ENCODE results near the gene RAB6C. TPM values are rescaled to one million over a fixed set of nuclear protein-coding genes. Genes with fewer than 3 reads are reported as not detected.
"Not testable (repeated sequence)": the region's sequence is repeated elsewhere in the genome, so short reads cannot be mapped to it uniquely, and the experiment has no call there.

The RAB6C gene
- total RNA-seq, 1 donor from 2014 or later = 0.37 TPM

DNA sequence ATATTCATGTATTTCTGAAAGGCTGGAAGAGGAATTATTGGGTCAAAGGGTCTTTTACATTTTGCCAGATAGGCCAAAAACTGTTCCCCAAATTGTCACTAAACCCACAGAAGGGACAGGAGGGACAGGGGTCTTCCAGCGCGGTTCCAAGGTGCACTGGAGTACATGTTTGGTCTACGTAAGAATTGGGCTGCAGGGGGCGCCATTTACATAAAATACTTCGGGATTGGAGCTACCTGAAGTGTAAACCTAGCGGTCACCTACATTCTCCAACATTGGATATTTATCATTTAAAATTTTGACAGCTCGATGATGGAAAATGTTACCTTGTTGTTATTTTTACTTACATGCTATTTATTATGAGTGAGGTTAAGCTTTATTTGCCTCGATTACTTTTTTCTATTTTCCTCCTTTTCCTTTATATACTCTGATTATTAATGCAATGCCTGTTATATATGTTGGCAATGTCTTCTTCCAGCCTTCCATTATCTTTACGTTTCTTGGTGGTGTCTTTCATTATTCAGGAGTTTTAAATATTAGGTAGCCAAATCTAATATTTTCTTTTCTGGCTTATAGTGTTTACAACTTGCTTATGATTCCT lies 43.0 kb upstream of the RAB6C start:
- H3K27ac Mint-ChIP-seq (ENCODE audit: unreplicated experiment) = no peak overlapping the region
- TF ChIP-seq, protein P1, sequence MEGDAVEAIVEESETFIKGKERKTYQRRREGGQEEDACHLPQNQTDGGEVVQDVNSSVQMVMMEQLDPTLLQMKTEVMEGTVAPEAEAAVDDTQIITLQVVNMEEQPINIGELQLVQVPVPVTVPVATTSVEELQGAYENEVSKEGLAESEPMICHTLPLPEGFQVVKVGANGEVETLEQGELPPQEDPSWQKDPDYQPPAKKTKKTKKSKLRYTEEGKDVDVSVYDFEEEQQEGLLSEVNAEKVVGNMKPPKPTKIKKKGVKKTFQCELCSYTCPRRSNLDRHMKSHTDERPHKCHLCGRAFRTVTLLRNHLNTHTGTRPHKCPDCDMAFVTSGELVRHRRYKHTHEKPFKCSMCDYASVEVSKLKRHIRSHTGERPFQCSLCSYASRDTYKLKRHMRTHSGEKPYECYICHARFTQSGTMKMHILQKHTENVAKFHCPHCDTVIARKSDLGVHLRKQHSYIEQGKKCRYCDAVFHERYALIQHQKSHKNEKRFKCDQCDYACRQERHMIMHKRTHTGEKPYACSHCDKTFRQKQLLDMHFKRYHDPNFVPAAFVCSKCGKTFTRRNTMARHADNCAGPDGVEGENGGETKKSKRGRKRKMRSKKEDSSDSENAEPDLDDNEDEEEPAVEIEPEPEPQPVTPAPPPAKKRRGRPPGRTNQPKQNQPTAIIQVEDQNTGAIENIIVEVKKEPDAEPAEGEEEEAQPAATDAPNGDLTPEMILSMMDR (IDR thresholded peaks at IDR 0.05) = peak; percentile 83
- H3K9me3 Mint-ChIP-seq (ENCODE audit: low read depth) = no peaks in the 10 kb centered on the region
- peaks cover 25% of the 10 kb centered on the region for H3K4me1 Mint-ChIP-seq (ENCODE audit: low read depth)
- no peak for DNase-seq (ENCODE audit: low spot score)
- no peak overlapping the region for H3K4me3 Mint-ChIP-seq (ENCODE audit: unreplicated experiment)
- H3K36me3 Mint-ChIP-seq (ENCODE audit: low read depth) = no peaks in the 10 kb centered on the region
- H3K27me3 Mint-ChIP-seq (ENCODE audit: low read depth) = peaks cover 10% of the 10 kb centered on the region

DNA sequence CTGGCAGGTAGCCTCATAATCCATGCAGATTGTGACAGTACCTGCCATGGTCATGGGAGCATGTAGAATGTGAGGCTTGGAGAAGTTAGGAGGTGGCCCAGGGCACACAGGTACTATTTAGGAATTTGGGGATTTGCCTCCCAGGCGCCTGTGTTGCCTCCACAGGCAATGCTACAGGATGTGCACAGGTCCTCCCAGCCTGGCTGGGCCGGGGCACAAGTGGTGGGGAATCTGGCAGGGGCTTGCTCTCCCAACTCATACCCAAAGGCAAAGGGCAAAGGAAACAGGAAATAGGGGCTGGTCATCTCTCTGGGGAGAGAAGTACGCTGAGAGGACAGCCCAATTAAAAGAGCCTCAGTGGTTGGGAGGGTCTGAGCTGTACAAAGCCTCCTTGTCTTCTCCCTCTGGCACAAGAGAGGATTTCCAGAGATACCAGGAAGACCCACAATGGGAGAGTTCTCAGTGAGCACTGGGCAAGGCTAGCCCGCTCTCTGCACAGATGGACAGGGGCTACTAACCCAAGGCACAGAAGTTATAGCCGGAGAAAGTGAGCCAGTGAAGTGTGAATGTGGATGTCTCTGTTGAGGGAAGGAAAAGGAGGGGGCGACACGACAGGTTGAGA lies 40.5 kb upstream of the RAB6C start:
- not testable (repeated sequence) for H3K27me3 Mint-ChIP-seq (ENCODE audit: low read depth); DNase-seq (ENCODE audit: low spot score); H3K36me3 Mint-ChIP-seq (ENCODE audit: low read depth); H3K27ac Mint-ChIP-seq (ENCODE audit: unreplicated experiment); H3K4me3 Mint-ChIP-seq (ENCODE audit: unreplicated experiment); H3K9me3 Mint-ChIP-seq (ENCODE audit: low read depth)
- H3K4me1 Mint-ChIP-seq (ENCODE audit: low read depth) = peaks cover 27% of the 10 kb centered on the region

DNA sequence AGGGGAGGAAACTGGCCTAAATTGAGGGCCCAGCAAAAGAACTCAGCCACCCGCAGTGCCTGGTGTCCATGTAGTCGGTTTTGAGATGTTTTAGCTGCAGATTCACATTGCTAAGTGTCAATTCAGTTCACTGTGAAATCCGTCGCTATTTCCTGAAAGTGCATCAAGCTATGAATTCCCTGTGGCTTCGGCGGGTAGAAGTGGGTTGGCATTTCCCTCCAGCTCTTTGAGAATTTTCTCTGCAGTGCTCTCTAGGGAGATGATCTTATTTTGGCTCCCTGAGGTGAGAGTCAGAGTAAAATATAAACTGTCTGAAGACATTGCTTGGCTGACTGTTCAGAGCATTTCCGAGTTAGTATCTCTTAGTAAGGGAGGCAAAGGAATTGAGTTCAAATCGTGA lies 36.0 kb upstream of the RAB6C start:
- not testable (repeated sequence) for H3K36me3 Mint-ChIP-seq (ENCODE audit: low read depth); H3K9me3 Mint-ChIP-seq (ENCODE audit: low read depth); DNase-seq (ENCODE audit: low spot score); H3K27me3 Mint-ChIP-seq (ENCODE audit: low read depth); H3K4me3 Mint-ChIP-seq (ENCODE audit: unreplicated experiment)
- Mint-ChIP-seq H3K27ac (ENCODE audit: unreplicated experiment) (peak overlapping the region; percentile 45), H3K4me1 (ENCODE audit: low read depth) (peaks cover 20% of the 10 kb centered on the region)

DNA sequence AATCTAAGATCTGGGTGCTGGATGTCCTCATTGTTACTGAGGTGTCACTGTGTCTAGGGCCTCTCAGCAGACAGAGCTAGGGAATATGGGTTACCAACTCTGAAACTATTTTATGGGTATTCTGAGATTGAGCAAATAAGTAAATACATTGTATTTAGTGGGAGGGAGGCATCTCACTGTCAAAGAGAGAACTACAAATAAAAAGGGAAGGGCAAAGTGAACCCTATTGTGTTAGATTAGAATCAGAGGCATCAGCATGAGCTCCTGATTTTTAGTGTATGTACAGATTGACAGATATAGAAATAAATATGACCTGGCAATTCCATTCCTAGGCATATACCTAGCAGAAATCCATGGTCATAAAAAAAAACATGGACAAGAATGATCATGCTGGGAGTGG lies 33.9 kb upstream of the RAB6C start:
- TF ChIP-seq, protein P1 (IDR thresholded peaks at IDR 0.05) = no peak
- no peaks in the 10 kb centered on the region for H3K27me3 Mint-ChIP-seq (ENCODE audit: low read depth)
- no peak overlapping the region for H3K27ac Mint-ChIP-seq (ENCODE audit: unreplicated experiment)
- no peak overlapping the region for H3K4me3 Mint-ChIP-seq (ENCODE audit: unreplicated experiment)
- H3K4me1 Mint-ChIP-seq (ENCODE audit: low read depth) = peaks cover 20% of the 10 kb centered on the region
- no peaks in the 10 kb centered on the region for H3K9me3 Mint-ChIP-seq (ENCODE audit: low read depth)
- no peaks in the 10 kb centered on the region for H3K36me3 Mint-ChIP-seq (ENCODE audit: low read depth)
- DNase-seq (ENCODE audit: low spot score) = no peak

DNA sequence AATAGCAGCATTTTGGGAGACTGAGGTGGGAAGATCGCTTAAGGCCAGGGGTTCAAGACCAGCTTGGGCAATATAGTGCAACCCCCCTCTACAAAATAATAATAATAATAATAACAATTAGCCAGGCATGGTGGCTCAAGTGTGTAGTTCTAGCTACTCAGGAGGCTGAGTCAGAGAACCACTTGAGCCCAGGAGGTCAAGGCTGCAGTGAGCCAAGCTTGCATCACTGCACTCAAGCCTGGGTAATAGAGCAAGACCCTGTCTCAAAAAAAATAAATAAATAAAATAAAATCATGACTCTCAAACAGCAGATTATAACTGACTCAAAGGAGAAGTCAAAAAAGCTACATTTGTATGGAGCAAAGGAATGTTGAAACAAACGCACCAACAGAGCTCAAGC lies 31.8 kb upstream of the RAB6C start:
- not testable (repeated sequence) for DNase-seq (ENCODE audit: low spot score); H3K36me3 Mint-ChIP-seq (ENCODE audit: low read depth); H3K27me3 Mint-ChIP-seq (ENCODE audit: low read depth); H3K9me3 Mint-ChIP-seq (ENCODE audit: low read depth); H3K4me3 Mint-ChIP-seq (ENCODE audit: unreplicated experiment); H3K27ac Mint-ChIP-seq (ENCODE audit: unreplicated experiment)
- peaks cover 20% of the 10 kb centered on the region for H3K4me1 Mint-ChIP-seq (ENCODE audit: low read depth)

DNA sequence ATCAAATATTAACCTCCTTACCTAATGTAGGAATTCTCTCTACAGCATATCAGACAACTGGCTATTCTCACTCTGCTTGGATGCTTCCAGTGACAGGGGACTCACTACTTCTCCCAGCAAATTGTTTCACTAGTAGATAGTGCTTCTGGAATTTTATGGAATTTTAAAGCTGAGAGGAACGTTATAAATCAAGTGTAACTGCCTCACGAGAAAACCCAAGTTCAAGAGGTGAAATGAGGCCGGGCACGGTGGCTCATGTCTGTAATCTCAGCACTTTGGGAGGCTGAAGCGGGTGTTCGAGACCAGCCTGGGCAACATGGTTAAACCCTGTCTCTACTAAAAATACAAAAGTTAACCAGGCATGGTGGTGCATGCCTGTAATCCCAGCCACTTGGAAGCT lies 23.3 kb upstream of the RAB6C start:
- H3K4me3 Mint-ChIP-seq (ENCODE audit: unreplicated experiment); DNase-seq (ENCODE audit: low spot score); H3K36me3 Mint-ChIP-seq (ENCODE audit: low read depth); H3K27me3 Mint-ChIP-seq (ENCODE audit: low read depth); H3K9me3 Mint-ChIP-seq (ENCODE audit: low read depth); H3K27ac Mint-ChIP-seq (ENCODE audit: unreplicated experiment): not testable (repeated sequence)
- peaks cover 14% of the 10 kb centered on the region for H3K4me1 Mint-ChIP-seq (ENCODE audit: low read depth)

DNA sequence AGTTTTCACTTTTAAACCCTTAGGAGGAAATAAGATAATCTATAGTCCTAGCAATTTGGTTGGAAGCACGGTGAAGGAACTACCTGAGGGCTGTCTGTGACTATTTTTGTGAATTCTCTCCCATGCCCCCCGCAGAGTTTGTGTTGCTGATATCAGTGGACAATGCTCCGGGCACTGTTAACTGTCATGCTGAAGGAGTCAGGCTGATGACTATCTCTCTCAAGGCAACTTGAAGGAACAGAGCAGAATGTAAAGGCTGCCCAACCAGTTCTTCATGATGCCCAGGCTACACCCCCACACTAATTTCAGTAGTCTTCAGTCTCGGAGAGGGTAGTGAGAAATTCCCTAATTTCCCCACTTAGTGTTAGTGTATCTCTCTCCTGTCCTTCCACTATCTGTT lies 21.6 kb upstream of the RAB6C start:
- H3K36me3 Mint-ChIP-seq (ENCODE audit: low read depth) = no peaks in the 10 kb centered on the region
- no peaks in the 10 kb centered on the region for H3K9me3 Mint-ChIP-seq (ENCODE audit: low read depth)
- no peak overlapping the region for H3K27ac Mint-ChIP-seq (ENCODE audit: unreplicated experiment)
- peaks cover 6% of the 10 kb centered on the region for H3K27me3 Mint-ChIP-seq (ENCODE audit: low read depth)
- DNase-seq (ENCODE audit: low spot score) = no peak
- H3K4me3 Mint-ChIP-seq (ENCODE audit: unreplicated experiment) = no peak overlapping the region
- H3K4me1 Mint-ChIP-seq (ENCODE audit: low read depth) = peaks cover 14% of the 10 kb centered on the region
- TF ChIP-seq, protein P1 (IDR thresholded peaks at IDR 0.05) = no peak

DNA sequence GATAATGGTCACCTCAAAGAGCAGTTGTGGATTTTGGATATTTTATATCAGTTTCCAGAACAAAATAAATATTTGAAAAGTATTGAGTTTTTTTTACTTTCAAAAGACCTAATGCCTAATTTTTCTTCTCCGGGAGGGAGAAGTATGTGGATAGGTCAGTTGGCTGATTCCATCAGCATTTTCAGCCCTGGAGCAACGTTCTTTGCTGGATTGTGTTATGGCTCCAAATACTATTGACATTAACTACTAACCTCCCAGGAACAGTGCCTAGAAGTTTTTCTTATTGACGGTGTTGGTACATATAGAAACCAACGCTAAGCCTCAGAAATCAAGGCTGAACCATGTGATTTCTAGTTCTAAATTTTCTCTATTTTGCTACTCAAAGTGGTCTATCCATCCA lies 20.7 kb upstream of the RAB6C start:
- not testable (repeated sequence) for H3K27me3 Mint-ChIP-seq (ENCODE audit: low read depth); H3K9me3 Mint-ChIP-seq (ENCODE audit: low read depth); H3K4me3 Mint-ChIP-seq (ENCODE audit: unreplicated experiment); DNase-seq (ENCODE audit: low spot score); H3K27ac Mint-ChIP-seq (ENCODE audit: unreplicated experiment); H3K36me3 Mint-ChIP-seq (ENCODE audit: low read depth)
- H3K4me1 Mint-ChIP-seq (ENCODE audit: low read depth) = peaks cover 14% of the 10 kb centered on the region

DNA sequence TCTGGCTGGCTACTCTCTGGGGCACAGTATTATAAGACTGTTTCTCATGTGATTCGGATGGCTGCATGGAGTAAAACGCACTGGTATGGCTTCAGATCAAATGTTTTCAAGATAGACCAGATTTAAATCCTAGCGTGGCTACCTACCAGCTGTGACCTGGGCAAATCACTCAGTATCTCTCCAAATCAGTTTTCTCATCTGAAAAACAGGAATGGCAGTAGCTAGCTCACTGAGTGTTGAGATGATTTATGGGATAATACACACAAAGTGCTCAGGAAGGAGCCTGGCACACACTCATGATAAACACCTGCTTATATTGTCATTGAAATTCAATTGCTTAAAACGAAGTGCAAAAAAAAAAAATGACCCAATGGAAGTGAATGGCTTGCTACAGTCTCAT lies 10.9 kb upstream of the RAB6C start:
- H3K4me1 Mint-ChIP-seq (ENCODE audit: low read depth); H3K36me3 Mint-ChIP-seq (ENCODE audit: low read depth); H3K4me3 Mint-ChIP-seq (ENCODE audit: unreplicated experiment); DNase-seq (ENCODE audit: low spot score); H3K27ac Mint-ChIP-seq (ENCODE audit: unreplicated experiment); H3K9me3 Mint-ChIP-seq (ENCODE audit: low read depth): not testable (repeated sequence)
- peaks cover 37% of the 10 kb centered on the region for H3K27me3 Mint-ChIP-seq (ENCODE audit: low read depth)

Measured in chondrocyte (in vitro differentiated cells).